Stimulated activated CD8-positive, alpha-beta memory T cell treated with anti-CD3 and anti-CD28 coated beads, Interleukin-15, amount 100 ng/mL, for 24 hours (primary cell): Measurements from ENCODE around the gene MSX1.
"Not testable (repeated sequence)": the region's sequence is repeated elsewhere in the genome, so short reads cannot be mapped to it uniquely, and the experiment has no call there.

Experiments used
- DNase-seq: peaks from one replicate; pipeline ENCODE4 v3.0.0-alpha.2; 2020; ENCODE audit warnings: low read depth

The MSX1 gene

DNA sequence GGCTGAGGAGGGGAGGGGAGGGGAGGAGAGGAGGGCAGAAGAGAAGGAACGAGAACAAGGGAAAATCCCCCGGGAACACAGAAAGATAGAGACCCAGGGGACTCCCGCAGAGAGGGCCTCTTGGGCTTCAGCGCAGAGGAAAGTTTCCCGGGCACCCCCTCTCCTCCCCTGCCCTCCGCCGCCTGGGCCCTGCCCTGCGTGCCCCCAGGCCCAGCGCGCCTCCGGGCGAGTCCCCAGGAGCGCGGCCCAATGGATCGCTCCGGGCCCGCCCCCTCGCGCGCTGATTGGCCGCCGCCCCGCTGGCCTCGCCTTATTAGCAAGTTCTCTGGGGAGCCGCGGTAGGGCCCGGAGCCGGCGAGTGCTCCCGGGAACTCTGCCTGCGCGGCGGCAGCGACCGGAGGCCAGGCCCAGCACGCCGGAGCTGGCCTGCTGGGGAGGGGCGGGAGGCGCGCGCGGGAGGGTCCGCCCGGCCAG lies at the start of gene MSX1:
TSS of gene MSX1 (plus strand) at position 341 of the 474 bp plus-strand sequence. CDS start 235 bp downstream, outside the sequence.
- DNase-seq = peak; percentile 24

DNA sequence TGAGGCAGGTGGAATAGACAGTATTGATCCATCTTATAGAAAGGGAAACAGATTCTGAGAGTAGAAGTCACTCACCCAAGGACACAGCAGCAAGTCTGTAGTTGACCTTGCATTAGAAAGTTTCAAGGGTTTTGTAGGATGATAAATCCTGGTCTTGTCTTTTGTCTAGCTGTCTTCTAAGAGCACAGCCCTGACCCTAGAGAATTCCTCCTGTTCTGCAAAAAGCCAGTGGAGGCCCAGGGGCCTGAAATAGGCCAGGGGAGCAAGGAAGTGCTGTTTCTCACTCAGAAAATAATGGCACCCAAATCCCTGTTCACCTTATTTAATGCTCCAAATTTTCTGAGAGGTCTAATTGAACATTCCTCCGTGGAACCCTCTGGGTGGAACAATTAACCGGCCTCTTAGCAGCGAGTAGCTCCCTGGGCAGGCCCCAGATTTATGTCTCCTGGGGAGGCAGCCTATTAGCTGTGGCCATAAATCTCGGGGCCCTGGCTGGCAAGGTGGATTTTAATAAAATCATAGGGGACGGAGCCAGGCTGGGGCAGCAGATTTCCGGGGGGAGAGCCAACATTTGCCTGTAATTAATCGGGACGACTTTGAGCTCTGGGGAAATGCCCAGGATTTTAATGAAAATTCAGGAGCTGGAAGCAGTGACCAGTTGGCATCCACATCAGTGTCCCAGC lies 49.2 kb upstream of the MSX1 start:
- no peak for DNase-seq

DNA sequence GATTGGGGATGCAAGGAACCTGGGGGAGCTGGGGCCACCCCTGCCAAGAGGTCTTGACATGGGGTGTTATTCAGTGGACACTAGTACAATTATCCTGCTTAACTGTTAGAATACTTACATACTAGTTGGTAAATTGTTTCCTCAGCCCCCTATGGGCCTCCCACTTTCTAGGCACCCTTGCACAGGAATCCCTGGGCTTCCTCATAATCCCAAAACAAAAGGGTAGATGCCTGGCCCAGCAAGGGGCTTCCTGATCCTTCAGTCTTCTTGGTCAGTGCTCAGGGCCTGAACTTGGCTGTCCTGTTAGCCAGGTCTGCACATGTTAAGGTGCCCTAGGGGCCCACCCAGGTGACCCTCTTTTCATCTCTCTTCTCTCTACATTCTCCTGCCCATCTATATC lies 48.7 kb upstream of the MSX1 start:
- DNase-seq = no peak

DNA sequence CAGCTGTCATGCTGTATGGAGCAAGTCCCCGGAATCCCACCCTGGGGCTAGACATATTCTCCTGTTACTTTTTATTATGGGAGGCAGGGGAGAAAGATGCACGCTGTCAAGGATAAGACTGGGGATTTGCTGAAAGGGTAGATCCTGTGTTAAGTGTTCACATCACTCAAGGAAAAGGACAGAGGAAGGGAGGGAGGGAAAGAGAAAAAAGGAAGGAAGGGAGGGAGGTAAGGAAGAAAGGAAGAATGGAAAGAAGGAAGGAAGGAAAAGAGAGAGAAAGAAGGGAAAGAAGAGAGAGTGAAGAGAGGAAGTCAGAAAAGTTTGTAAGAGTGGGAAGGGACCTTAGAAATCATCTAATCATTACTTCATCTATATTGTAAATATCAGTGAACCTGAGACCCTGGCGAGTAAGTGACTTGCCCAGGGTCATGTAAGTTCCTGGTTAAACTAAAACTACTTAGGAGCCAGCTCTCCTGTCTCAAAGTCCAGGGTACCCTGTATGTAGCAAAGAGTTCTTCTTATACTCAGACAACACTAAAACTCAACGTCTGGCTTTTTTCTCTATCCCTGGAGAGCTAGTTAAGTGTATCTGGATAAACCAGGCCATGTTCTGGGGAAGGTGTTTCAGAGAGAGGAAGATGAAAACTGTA lies 47.2 kb upstream of the MSX1 start:
- DNase-seq = no peak

DNA sequence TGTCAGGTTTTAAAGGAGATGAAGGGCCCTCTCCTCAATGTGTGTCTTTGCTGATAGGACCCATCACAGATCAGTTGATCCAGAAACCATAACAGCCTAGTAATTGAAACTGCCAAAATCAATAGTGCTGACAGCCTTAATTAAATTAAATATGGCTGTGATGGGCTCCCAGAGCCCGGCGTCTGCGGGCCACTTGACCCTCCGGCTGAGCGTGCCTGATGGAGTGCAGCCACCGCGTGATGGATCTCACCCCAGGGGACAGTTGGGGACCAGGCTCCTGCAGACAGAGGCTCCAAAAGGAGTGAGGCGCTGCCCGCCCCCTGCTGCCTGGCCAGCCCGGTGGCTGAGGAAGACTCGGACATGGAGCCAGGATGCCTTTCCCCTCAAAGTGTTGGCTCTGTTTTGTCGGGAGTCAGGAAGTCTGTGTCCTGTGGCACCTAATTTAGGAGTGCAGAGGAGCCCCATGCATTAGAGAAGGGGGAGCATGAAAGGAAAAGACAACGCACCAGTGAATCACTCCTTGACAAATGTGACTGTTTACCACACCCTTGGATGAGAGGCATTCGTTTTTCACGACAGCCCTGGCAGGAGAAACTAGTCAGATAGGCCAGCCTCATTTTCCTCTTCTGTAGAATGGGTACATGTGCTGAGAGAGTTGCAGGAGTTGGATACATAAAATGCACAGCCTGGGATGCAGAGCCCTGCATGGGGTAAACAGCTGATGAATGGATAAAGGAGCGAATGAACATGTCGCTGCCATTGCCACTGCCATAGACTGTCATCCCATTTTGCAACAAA lies 40.9 kb upstream of the MSX1 start:
- no peak for DNase-seq

DNA sequence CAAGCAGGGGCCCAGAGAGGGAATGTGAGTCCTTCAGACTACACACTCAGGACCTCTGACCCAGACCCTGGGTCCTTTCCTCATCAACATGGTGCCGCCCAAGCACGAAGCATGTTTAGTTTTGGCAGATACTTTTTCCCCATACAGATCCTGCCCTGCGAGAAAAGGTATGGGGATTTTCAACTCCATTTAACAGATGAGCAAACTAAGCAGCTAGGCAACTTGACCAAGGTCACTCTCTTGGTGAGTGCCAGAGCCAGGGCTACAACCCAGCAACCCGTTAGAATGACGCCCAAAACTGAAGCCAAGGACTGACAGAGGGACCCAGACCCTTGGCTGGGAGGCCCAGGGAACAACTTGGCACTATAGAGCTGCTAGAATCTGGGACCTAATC lies 40.3 kb upstream of the MSX1 start:
- no peak for DNase-seq

DNA sequence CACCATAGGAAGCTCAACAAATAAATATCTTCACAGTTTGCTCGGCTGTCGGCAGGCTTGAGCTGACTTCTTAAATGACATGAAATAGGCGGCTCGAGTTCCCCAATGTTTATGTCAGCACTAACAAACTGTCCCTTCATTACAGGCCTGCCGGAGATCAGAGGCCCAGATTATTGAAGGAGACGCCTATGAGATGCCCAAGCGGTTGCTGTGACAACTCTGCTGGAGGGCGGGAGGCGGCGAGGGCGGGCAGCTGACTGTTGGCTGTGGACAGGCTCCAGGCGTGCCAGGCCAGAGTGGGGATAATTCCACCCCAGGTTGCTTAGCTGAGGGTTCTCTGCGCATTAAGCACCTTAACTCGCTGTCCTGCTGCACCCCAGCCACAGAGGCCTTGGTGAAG lies 39.2 kb upstream of the MSX1 start:
- DNase-seq = no peak

DNA sequence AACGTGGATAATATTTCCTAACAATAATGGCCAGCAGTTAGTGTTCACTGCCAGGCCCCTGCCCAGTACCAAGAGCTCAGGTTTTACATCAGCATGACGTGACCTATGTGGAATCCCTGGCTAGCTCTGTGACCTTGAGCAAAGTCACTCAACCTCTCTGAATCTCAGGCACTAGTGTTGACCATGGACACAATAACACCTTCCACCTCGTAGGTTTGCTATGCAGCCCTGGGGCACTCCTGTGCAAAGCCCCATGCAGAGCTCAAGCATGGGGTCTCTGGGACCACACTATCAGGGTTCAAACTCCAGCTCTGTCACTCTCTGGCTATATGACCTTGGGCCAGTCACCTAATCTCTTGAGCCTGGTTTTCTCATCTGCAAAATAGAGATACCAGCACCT lies 38.7 kb upstream of the MSX1 start:
- no peak for DNase-seq

DNA sequence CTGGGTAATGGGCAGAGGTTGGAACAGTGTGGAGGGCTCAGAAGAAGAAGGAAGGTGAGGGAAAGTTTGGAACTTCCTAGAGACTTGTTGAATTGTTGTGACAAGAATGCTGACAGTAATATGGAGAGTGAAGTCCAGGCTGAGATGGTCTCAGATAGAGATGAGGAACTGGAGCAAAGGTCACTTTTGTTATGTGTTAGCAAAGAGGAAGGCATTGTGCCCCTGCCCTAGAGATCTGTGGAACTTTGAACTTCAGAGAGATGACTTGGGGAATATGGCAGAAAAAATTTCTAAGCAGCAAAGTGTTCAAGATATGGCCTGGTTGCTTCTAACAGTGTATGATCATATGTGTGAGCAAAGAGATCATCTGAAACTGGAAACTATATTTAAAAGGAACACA lies 37.9 kb upstream of the MSX1 start:
- DNase-seq = no peak

DNA sequence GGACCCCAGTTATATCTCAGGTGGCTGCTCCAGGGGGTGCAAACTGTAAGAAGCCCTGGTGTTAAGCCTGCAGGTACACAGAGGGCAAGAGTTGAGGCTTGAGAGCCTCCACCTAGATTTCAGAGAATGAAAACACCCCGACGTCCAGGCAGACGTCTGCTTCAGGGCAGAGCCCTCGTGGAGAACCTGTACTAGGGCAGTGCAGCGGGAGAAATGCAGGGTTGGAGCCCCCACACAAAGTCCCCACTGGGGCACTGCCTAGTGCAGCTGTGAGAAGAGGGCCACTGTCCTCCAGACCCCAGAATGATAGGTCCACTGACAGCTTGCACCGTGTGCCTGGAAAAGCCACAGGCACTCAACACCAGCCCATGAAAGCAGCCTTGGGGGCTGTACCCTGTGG lies 37.2 kb upstream of the MSX1 start:
- not testable (repeated sequence) for DNase-seq

DNA sequence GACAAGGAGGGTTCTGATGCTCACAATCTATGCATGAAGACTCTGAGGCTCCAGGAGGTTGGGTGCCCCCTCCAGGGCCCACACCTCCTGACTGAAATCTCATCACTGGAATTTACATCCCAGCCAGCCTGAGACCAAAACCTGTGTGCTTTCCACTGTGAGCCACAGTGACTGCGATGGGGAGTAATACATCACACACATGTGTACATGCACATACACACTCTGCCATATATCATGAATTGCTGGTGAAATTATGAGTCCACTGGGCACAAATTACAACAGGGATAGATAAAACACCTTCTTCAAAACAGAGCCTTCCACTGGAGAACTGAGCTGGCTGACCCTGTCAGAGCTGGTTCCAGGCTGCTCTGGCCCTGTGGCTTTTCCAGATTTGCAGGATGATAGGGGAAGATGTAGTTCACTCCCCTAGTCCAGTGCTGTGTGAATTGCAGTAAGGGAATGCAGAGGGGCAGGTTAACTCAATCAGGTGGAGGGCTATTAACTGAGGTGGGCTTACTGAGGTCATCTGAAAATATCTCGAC lies 35.8 kb upstream of the MSX1 start:
- DNase-seq = no peak

DNA sequence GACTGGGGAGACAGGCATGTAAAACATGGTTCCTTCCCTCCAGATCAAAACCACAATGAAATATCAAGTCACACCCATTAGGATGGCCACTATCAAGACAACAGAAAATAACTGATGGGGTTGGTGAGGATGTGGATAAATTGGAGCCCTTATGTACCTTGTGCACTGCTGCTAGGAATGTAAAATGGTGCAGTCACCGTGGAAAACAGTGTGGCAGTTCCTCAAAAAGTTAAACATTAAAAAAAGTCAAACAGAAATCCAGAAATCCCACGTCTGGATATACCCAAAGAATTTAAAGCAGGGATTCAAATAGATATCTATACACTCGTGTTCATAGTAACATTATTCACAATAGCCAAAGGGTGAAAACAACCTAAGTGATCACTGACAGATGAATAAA lies 35.2 kb upstream of the MSX1 start:
- DNase-seq = no peak

DNA sequence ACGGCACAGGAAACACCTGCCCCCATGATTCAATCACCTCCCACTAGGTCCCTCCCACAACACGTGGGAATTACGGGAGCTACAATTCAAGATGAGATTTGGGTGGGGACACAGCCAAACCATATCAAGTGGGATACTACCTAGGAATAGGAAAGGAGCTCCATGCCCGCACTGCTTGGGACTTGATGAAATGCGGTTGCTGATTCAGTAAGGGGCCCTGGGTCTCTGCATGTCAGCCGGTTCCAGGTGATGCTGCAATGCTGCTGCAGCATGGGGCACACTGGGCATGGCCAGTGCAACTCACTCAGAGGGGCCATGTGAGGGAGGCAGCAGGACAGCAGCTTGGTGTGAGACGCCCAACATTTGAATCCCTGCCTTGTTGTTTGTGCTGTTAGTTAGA lies 34.0 kb upstream of the MSX1 start:
- no peak for DNase-seq

DNA sequence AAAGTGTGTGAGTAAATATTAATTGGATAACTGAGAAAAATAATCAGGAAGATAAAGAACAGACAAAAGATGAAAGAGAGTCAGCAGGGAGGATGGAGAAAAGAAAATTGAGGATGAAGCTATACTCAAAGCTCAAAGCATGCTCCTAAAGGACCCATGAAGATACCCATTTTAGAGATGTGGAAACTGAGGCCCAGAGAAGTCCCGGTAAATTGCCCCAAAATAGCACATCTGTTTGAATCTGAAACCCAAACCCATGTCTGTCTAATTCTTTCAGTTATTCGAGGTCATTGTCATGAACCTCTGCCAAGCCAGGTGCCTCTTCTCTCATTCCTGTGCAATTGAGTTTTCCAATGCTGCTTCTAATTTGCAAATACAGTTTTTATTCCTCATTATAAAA lies 29.6 kb upstream of the MSX1 start:
- no peak for DNase-seq

DNA sequence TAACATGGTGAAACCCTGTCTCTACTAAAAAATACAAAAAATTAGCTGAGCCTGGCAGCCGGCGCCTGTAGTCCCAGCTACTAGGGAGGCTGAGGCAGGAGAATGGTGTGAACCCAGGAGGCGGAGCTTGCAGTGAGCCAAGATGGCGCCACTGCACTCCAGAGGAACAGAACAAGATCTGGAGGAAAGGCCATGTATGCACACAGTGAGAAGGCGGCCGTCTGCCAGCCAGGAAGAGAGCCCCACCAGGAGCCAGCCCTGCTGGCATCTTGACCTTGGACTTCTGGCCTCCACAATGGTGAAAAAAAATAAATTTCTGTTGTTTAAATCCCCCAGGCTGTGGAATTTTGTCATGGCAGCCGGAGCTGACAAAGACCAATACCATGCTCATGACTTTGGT lies 28.2 kb upstream of the MSX1 start:
- no peak for DNase-seq

DNA sequence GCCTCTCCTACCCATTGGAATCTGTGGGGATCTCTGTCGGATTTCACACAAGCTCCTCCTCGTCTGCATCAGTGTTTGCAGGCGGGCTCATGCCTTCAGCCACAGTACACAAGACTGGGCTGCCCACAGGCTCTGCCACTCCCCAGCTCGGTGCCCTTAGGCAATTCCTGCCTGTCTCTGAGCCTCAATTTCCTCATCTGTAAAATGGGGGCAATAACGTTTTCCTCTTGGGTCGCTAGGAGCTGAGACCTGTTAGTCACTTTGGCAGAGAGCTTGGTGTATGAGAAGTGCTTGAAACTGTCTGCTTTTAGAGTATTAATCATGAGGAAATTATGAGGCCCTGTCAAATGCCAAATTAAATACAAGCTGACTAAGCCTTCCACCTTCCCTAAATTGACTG lies 27.6 kb upstream of the MSX1 start:
- no peak for DNase-seq

DNA sequence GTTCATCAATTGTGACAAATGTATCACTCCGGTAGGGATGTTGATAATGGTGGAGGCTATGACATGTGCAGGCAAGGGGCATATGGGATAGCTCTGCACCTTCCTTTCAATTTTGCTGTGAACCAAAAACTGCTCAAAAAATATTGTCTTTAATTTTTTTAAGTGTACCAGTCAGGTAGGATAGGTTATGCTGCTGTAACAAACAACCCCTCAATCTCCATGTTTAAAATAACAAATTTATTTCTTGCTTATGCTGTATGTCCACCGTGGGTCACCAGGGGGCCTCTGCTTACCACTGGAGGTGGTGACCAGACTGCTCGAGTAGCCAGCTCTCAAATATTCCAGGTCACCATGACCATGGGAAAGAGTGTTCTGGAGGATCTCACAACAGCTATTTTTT lies 23.4 kb upstream of the MSX1 start:
- DNase-seq = no peak

DNA sequence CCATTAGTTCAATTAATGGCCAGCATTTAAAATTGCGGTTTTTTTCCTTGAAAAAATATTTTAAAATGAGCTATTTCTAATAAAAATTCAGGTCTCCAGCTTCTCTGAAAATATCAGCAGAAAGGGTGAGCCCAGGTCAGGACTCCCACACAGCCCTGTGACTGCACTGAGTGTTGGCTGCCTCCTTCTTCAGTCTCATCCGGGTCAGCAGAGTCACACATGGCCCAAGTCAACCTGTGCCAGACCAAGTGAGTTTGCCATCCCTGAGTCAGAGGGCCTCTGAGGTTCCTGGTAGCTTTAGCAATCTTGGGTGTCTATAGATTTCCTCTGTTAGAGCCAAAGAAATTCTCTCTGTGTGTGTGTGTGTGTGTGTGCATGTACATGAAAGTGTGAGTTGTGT lies 22.1 kb upstream of the MSX1 start:
- DNase-seq = no peak

DNA sequence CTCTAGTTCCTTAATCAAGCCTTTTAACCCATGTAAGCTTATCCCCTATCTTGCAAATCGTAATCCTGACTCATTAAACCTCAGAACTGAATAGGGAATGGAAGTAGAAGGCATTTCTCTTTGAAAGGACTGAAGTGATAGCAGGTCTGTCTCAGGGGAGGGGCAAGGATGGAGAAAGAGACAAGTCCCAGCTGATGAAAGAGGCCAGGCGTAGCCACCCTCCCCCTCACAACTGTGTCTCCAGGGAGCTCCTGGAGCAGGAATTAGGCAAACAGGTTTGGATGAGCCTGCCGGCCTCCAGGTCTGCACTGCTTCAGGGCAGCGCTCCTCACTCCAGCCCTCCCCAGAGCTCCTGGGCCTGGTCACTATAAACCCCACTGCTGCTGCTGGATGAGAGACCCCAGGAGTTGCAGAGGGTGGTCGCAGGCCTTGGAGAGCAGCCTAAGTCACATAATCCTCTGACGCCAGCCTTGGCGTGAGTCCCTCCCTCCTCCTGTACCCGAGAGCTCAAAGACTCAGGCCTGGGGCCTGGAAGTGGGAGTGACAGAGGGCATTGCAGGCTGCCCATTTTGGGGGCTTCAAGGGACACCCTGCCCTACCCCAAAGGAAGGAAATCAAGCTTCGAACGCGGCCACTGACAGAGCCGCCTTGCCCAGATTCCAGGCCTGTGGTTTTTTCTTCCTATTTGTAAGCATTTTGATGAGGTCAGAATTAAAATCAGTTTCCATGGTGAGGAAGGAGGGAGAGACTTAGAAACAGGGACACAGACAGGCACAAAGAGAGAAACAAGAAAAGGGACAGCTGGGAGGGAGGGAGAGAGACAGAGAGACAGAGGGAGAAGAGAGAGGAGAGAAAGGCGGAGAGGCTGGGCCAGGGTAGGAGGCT lies 21.2 kb upstream of the MSX1 start:
- no peak for DNase-seq

DNA sequence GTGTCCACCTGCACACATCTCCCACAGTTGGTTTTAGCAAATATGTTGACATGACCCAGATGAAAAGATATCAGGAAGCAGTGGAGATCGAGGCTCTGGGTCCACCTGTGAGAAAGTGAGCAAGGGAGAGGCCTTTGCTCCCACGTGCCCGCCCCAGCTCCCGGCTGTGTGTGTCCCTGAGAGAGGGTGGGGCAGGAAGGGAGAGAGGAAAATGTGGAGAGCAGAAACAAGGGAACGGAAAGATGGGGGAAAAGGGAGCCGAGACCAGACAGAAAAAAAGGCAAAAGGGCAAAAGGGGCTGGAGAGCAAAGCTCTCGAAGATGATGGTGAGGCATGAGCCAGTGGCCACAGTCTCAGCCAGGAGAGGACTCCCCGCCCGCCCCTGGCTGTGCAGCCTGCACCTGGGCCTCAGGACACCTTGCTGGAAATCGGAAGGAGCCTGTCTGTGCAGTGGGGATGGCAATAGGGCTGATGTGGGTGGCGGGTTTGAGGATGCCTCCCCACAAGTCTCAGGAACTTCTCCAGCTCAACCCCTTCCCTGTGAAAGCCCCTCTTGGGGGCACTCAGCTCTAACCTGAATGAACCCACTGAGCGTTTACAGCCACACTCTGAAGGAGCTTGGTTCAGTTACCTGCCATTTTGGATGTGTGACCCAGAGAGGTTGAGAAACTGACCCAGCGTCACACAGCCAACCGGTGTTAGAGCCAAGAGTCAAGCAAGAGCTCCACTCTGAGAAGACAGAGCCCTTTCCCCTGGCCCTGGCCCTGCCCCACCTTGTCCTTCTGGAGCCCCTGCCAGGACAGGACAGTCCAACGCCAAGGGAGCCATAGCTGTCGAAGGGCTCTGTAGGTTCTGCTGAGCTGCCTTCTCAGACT lies 20.3 kb upstream of the MSX1 start:
- no peak for DNase-seq

DNA sequence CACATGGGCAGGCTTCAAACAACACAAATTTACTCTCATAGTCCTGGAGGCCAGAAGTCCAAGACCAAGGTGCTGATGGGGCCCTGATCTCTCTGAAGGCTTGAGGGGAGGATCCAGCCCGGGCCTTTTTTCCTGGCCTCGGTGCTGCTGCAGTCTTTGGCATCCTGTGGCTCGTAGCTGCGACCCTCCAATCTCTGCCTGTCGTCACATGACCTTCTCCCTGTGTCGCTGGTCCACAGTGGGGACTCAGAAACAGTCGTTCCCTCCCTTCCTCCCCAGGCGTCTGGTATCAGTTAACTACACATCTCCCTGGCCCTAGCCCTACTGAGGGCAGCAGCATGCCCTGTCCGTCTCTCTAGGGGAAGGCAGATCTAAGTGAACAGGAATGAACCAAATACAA lies 19.1 kb upstream of the MSX1 start:
- no peak for DNase-seq
